ENCODE data around the gene TTLL5. TPM values are rescaled to one million over a fixed set of nuclear protein-coding genes. Genes with fewer than 3 reads are reported as not detected.

Gene TTLL5
- polyA plus RNA-seq, 1 of the 3 experiments (the other 2 are of a cell fraction): 9.6 TPM

DNA sequence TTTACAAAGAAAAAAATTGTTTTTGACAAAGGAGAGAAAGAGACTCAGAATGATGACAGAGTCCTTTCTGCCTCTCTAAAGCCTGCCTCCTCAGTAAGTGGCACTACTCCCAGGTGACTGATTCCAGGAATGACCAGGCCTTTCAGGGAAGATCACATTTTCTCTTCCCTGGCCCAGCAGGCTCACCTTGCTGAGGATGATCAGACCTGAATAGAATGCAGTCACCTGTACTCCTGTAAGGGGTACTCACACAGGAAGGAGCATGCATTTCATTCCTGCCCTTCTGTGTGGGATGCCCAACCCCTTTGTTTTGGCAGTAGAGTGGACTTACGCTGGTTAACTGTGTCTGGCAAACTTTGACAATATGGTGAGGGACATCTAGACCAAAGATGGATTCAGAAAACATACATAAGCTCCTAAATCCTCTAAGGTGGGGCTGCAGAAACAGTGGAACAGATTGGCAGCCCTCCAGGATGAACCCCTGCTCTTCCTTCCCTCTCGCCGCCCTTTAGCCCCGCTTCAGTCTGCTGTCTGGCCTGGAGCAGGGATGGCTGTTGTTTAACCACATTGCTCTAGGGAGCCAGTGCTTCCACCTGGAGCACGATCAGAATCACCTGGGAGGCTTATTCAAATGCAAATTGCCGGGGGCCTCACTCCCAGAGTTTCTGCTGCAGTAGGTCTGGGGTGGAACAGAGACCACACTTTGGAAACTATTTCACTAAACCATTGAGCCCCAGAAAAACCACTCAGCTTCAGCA lies 30.2 kb upstream of the TTLL5 start:
- H3K9ac ChIP-seq: no peak overlapping the region
- H3F3A ChIP-seq (replicated peaks; ENCODE audit: insufficient read depth): no peaks in the 10 kb centered on the region
- H3K4me2 ChIP-seq: no peak overlapping the region
- H3K79me2 ChIP-seq (ENCODE audit: insufficient read depth): no peaks in the 10 kb centered on the region
- no peak overlapping the region for H3K4me3 ChIP-seq (ENCODE audit: low read depth in 2 of 2, low read length in 1 of 2)
- H3K27ac ChIP-seq (ENCODE audit: low read depth in 2 of 2, low read length in 1 of 2): no peak overlapping the region
- TF ChIP-seq CHD2 (IDR thresholded peaks at IDR 0.05; ENCODE audit: low read length, partially characterized antibody) (no peak), TEAD4 (IDR thresholded peaks at IDR 0.05; ENCODE audit: borderline replicate concordance, insufficient read depth) (no peak), MAX (IDR thresholded peaks at IDR 0.05; ENCODE audit: low read depth) (no peak), SIN3A (IDR thresholded peaks at IDR 0.05; ENCODE audit: borderline replicate concordance, low read depth, low read length) (no peak), TCF12 (IDR thresholded peaks at IDR 0.05) (no peak), JUND (IDR thresholded peaks at IDR 0.05) (no peak), NFIC (IDR thresholded peaks at IDR 0.05; ENCODE audit: borderline replicate concordance) (no peak), FOSL2 (IDR thresholded peaks at IDR 0.05; ENCODE audit: borderline replicate concordance, low read depth) (no peak), NRF1 (IDR thresholded peaks at IDR 0.05; ENCODE audit: low read depth, low read length) (no peak), TAF1 (IDR thresholded peaks at IDR 0.05; ENCODE audit: borderline replicate concordance, low read depth, low read length) (no peak), RFX5 (IDR thresholded peaks at IDR 0.05; ENCODE audit: low read length) (no peak), POLR2AphosphoS5 (IDR thresholded peaks at IDR 0.05; ENCODE audit: low read depth, low read length) (no peak), RAD21 (IDR thresholded peaks at IDR 0.05; ENCODE audit: low read length) (no peak), YY1 (IDR thresholded peaks at IDR 0.05; ENCODE audit: low read depth) (no peak), ELF1 (IDR thresholded peaks at IDR 0.05) (no peak), GATA2 (CRISPR knock-in tag; IDR thresholded peaks at IDR 0.05) (no peak)
- TF ChIP-seq, protein P1, sequence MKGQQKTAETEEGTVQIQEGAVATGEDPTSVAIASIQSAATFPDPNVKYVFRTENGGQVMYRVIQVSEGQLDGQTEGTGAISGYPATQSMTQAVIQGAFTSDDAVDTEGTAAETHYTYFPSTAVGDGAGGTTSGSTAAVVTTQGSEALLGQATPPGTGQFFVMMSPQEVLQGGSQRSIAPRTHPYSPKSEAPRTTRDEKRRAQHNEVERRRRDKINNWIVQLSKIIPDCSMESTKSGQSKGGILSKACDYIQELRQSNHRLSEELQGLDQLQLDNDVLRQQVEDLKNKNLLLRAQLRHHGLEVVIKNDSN (IDR thresholded peaks at IDR 0.05; ENCODE audit: borderline replicate concordance, low read depth): no peak
- H3K9me3 ChIP-seq: no peaks in the 10 kb centered on the region
- no peaks in the 10 kb centered on the region for H3K36me3 ChIP-seq (replicated peaks in 1 of 2; ENCODE audit: control insufficient read depth in 1 of 2, insufficient read depth in 2 of 2, low read length in 1 of 2)
- H3K9me2 ChIP-seq: no peaks in the 10 kb centered on the region
- peaks cover 4% of the 10 kb centered on the region; the same call in 1 of the 2 replicates for H3K27me3 ChIP-seq (ENCODE audit: insufficient read depth)
- DNase-seq: no peak
- H4K20me1 ChIP-seq (ENCODE audit: insufficient read depth): no peaks in the 10 kb centered on the region
- WGBS (ENCODE audit: low lambda C conversion rate): 65% methylated on average over 6 of the region's 6 CpGs
- peaks cover 0 to 5% of the 10 kb centered on the region in 2 experiments; a peak in 1 of 4 replicates for H3K4me1 ChIP-seq (ENCODE audit: control insufficient read depth in 1 of 2, insufficient read depth in 2 of 2, low read depth in 1 of 2, low read length in 1 of 2)
- POLR2A ChIA-PET: no interaction called here
- H2AFZ ChIP-seq (ENCODE audit: low read depth): no peak overlapping the region
- CTCF ChIA-PET: interaction anchor here (1.1 to 1.5 kb wide), 2 partner anchors 23 to 53 kb away, joined by 3 to 4 read pairs; no protein-coding TSS in a partner anchor

GRCh38 chr14:75631453-75631831 lies 29.6 kb upstream of the TTLL5 start:
- Histone ChIP-seq H3K36me3 (replicated peaks in 1 of 2; ENCODE audit: control insufficient read depth in 1 of 2, insufficient read depth in 2 of 2, low read length in 1 of 2) (no peaks in the 10 kb centered on the region), H4K20me1 (ENCODE audit: insufficient read depth) (no peaks in the 10 kb centered on the region), H3K79me2 (ENCODE audit: insufficient read depth) (no peaks in the 10 kb centered on the region), H3K4me2 (no peak overlapping the region), H3K9ac (no peak overlapping the region), H3K4me3 (ENCODE audit: low read depth in 2 of 2, low read length in 1 of 2) (no peak overlapping the region), H3K9me3 (no peaks in the 10 kb centered on the region), H2AFZ (ENCODE audit: low read depth) (no peak overlapping the region), H3K27ac (ENCODE audit: low read depth in 2 of 2, low read length in 1 of 2) (no peak overlapping the region), H3F3A (replicated peaks; ENCODE audit: insufficient read depth) (no peaks in the 10 kb centered on the region), H3K9me2 (no peaks in the 10 kb centered on the region), H3K27me3 (ENCODE audit: insufficient read depth) (peaks cover 4% of the 10 kb centered on the region; the same call in 1 of the 2 replicates), H3K4me1 (ENCODE audit: control insufficient read depth in 1 of 2, insufficient read depth in 2 of 2, low read depth in 1 of 2, low read length in 1 of 2) (peaks cover 0 to 11% of the 10 kb centered on the region in 2 experiments; a peak in 1 of 4 replicates)
- ChIA-PET CTCF (interaction anchor here (1.5 kb wide), 1 partner anchor 54 kb away, joined by 3 read pairs; no protein-coding TSS in a partner anchor), POLR2A (no interaction called here)
- no peak for DNase-seq
- WGBS (ENCODE audit: low lambda C conversion rate): 71% methylated on average over 5 of the region's 5 CpGs
- TF ChIP-seq GABPA (IDR thresholded peaks at IDR 0.05; ENCODE audit: low read depth): no peak
- TF ChIP-seq JUND (IDR thresholded peaks at IDR 0.05): no peak
- TF ChIP-seq RCOR1 (IDR thresholded peaks at IDR 0.05; ENCODE audit: low read length): no peak
- TF ChIP-seq REST (IDR thresholded peaks at IDR 0.05; ENCODE audit: low read depth, low read length): no peak
- TF ChIP-seq ZBTB33 (IDR thresholded peaks at IDR 0.05; ENCODE audit: borderline replicate concordance, low read depth): no peak

Measured in SK-N-SH (cell line).